NCI-H510A (cell line): Measurements from ENCODE around the gene AFF1.
"Not testable (repeated sequence)": the region's sequence is repeated elsewhere in the genome, so short reads cannot be mapped to it uniquely, and the experiment has no call there.

Experiments used
- DNase-seq: peaks from one replicate; lab custom pipeline; 2025; lab: John Stamatoyannopoulos, UW

Gene AFF1

DNA sequence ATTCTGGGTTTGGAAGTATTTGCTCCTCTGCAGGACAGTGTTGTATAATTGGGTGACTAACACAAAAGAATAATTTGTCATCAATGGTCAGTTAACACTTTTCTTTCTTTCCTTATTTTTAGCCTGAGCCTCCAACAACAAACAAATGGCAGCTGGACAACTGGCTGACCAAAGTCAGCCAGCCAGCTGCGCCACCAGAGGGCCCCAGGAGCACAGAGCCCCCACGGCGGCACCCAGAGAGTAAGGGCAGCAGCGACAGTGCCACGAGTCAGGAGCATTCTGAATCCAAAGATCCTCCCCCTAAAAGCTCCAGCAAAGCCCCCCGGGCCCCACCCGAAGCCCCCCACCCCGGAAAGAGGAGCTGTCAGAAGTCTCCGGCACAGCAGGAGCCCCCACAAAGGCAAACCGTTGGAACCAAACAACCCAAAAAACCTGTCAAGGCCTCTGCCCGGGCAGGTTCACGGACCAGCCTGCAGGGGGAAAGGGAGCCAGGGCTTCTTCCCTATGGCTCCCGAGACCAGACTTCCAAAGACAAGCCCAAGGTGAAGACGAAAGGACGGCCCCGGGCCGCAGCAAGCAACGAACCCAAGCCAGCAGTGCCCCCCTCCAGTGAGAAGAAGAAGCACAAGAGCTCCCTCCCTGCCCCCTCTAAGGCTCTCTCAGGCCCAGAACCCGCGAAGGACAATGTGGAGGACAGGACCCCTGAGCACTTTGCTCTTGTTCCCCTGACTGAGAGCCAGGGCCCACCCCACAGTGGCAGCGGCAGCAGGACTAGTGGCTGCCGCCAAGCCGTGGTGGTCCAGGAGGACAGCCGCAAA is 179.6 kb downstream of the AFF1 start:
- no peak for DNase-seq

DNA sequence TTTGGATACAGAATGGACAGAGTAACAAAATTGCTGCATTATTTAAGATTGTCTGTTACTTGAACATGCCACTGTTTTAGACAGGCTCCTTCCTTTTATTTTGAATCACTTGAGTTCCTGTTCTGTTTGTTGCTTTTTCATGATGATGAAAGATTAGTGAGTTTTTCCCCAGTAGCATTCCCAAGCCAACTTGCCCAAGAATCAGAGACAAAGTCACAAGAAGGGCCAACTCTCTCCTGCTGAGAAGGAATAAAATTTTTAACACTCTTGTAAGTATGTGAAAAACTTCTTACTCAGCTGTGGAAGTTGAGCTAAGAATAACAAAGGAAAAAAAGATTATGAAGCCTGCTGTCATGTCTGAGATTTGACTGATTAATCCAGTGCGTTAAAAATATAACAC is 181.4 kb downstream of the AFF1 start:
- no peak for DNase-seq

DNA sequence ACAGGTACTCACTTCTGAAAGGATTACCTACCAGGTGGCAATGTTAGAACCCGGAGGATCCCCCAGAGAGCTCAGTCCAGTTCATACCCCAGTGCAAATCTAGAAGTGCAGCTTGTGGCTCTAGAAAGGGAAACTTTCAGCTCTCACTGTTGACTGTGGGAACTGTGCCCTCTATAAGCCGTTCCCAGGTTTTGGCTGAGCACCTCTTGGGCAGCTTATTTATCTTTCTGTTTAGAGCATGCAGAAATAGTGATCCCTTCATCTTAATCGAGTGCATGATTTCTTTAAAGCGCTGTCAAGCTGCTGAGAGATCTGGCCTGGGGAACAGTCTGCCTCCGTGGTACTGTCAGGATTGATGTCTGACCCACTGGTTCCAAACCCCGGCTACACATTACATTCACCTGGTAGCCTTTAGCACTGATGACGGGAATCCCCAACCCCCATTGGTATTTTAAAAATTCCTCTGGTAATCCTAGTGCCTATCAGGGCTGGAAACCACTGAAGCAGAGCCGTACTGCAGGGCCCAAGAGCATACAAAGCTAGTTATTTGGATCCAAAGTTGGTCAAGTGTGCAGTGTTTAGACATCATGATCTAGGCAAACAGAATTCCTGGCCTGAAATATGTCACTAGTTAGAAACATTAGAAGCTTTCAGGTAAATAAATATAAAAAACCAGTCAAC is 182.4 kb downstream of the AFF1 start:
- no peak for DNase-seq

DNA sequence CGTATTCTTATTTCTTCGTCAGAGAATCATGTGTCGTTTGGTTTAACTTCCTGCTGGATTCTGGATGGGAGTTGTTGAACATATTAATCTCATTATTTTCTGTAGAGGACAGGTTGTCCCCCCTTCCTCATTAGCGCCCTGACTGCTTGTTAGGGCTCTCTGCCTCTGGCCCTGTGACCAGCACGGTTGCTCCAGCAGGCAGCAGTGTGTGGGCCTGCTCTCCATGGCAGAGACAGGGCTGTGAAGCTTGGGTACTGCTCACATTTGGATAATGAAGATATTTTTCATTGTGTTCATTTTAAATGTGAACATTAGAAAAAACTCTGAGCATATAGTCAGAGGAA is 182.9 kb downstream of the AFF1 start:
- DNase-seq: no peak

DNA sequence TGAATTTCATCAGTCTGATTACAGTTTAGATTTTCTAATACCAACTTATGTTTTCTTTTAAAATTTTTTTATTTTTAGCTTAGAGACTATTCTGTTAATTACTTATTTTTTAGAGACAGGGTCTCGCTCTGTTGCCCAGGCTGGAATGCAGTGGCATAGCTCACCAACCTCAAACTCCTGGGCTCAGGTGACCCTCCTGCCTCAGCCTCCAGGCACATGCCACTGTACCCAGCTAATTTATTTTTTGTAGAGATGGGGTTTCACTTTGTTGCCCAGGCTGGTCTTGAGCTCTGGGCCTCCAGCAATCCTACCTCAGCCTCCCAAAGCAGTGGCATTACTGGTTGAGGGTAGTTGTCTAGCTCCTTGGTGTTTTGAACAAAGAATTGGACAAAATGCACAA is 183.6 kb downstream of the AFF1 start:
- DNase-seq: no peak

DNA sequence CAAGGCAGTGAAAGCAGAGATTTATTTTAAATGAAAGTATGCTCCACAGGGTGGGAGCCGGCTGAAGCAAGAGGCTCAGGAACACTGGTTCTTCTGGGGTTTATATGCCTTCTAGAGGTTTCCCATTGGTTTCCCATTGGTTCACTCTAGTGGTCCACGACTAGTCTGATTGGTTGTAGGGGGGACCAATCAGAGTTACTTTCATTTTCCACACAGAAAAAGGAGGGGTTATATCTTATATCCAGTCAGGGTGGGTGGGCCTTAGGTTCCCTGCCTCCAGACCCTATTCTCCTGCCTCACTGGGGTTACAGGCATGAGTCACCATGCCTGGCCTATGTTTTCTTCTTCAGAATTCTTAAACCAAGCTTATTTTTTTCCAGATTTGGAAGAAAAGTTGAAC is 184.0 kb downstream of the AFF1 start:
- DNase-seq: peak; percentile 8

DNA sequence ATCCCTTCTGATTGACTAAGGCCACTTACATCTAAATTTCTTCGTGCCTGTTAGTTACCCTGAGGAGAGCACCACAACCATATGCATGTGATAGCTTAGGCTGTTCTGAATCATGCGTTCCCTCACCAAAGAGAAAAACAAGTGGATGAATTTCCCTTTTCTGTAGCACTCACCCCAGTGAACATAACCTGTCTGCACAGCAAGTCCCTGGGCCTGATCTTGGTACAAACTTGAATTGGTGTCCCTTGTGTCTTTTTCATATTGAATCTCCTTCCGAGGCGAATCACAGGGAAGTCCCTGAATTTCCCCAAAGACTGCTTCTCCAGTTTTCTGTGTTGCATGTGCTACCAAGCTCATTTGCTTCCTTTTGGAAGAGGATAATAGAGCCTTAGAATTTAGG is 185.2 kb downstream of the AFF1 start:
- no peak for DNase-seq

DNA sequence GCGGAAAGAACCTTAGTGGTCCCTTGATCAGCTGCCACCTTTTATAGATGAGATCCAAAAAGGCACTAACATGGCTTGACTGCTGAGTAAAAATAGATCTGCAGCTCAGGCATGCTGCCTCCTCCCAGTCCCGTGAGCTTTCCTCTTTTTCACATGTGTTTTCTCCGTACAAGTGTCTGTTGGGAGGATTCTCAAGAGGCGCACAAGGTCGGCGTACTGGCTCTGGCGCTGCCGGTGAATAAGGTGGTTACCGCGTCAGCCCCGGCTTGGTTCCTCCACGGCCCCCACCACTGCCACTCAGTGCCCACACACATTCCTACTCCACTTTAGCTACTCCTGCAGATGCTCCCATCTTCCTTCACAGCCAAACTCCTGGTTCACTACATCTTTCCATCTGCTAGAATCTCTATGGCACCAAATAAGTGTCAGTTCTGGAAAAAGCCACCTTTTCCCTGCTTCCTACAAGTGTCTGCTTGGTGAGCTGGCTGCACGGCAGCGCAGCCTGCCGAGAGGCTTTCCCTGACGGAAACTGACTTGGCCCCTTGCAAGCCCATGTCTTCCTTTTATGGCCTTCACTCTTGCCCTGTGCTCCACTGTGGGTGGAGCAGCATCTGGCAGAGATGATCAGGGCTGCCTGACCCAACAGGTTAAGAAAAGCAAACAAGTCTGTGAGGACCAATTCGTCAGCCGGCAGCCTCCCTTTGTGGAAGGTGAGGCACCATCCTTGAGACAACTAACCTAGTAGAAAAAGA is 185.8 kb downstream of the AFF1 start:
- DNase-seq: peak; percentile 75

DNA sequence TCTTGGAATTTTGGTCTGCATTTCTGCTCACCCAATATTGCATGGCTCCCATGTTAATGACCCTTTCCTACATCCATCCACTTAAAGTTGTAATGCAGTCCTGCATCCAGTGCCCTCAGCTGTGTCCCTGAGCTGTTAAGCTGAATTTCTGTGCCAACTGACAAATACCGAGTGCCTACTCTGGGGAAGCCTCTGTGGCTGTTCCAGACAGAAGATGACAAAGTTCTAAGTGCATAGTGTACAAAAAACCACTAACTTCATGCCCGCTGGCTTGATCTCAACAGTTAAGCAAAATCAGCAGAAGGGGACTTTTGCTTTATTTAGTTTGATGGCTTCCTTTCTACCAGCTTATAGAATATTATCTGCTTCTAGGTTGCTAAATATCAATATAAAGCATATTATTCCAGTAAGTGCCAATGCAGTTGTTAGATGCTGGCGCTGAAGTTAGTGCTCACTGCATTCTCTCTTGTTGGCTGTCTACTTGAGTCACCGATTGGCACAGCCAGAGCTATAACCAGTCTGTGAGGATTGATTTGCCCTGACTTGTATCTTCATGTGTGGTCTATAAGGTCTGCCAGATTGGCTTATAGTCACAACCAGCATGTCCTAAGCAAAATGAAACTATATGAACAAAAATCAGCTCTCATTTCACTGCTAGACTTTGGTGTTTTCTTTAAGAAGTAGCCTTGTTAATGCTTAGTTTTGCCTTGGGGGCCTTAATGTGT is 186.7 kb downstream of the AFF1 start:
- no peak for DNase-seq

DNA sequence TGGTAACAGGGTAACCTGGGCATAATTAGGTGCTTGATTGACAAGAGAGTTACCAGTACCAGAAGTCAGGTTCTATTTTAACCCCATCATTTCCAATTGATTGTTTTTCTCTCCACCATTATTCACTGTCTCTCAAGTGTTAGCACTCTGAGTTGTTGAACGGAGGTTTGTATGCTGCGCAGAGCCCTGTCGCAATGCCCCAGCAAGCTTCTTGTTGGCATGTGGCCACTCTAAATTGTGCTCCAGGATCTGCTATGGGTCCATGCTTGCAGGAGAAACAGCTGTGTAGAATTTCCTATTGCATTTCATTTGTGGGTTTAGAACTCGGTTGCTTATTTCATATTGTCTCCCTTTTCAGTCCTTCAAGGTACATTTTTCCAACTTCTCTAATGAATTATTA is 187.4 kb downstream of the AFF1 start:
- peak; percentile 21 for DNase-seq

DNA sequence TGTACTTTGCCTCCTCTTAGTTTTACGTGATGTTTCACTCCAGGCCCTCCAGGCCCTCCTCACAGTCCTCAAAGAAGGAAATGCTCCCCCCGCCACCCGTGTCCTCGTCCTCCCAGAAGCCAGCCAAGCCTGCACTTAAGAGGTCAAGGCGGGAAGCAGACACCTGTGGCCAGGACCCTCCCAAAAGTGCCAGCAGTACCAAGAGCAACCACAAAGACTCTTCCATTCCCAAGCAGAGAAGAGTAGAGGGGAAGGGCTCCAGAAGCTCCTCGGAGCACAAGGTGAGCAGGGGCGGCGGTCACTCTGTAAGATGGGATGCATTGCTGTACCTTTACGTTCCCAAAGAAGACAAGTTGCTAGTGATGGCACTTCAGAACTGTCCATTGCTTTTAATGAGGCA is 191.2 kb downstream of the AFF1 start:
- no peak for DNase-seq

DNA sequence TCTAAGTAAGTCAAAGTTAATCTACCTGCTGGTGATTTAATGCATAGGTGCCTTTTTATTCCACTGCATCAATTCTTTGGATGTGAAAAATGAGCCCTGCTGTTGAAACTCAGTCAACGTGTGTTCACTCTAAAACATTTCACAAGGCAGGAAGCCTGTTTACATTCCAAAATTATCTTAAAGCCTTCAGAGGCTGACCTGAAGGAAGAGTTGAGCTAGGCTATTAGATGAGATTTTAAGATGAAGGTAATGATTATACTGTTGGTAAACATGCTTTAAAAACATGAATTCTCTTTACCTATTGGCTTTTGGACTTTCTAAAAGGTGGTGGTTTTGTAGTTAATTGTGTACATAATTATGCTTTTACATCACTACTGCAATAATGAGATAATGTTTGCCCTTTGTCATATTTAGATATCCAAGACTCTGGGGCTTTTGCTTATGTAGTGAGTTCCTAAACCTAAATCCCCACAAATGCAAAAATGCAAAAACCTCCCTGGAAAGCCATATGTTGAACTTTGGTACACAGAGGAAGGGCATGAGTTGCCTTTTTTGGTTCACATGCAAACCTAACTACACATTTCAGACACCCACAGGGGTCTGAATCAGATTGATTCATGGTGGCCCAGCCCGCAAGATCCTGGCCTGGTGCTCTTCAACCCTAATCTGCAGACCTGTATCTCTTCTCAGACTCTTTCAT is 193.3 kb downstream of the AFF1 start:
- no peak for DNase-seq

DNA sequence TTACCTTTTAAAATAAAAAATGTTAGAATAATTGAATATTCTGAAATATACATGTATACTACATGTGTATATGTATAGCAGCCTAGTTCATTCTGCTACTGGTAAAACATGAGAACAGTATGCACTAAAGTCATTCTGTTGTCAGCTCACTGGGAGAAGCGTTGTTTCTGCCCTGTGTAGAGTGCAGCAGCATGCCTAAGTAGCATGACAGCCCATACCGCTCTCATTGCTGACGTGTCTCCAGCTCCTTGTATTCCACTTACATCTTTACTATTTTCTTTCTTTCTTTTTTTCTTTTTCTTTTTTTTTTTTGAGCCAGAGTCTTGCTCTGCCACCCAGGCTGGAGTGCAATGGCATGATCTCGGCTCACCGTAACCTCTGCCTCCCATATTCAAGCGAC is 194.9 kb downstream of the AFF1 start:
- no peak for DNase-seq

DNA sequence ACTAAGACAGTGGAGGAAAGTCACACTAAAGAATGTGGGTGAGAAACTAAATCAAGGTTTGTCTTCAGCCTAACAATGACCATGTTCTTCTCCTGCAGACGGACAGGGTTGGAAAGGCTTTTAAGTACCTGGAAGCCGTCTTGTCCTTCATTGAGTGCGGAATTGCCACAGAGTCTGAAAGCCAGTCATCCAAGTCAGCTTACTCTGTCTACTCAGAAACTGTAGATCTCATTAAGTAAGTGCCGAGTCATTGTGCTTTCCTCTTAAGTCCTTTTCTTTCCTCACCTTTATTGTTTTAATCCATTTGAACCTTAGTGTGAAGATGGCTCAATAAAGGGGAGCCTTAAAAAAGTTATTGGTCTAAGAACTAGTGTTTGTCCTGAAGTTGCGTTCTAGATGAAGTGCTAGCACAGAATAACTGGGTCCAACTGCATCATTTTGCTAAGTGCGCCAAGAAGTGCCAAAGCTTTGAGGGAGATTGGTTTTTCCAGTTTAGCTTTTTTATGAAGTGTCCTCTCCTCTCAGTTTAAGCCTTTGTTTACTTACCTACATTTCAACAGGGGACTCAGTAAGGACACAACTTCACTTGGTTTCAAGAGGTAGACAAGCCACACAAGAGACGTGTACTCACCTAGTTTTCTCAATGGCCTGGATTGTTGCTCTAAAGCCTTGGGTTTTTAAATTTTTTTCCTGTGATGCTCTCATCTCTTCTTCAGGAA is 196.3 kb downstream of the AFF1 start:
- DNase-seq: no peak

DNA sequence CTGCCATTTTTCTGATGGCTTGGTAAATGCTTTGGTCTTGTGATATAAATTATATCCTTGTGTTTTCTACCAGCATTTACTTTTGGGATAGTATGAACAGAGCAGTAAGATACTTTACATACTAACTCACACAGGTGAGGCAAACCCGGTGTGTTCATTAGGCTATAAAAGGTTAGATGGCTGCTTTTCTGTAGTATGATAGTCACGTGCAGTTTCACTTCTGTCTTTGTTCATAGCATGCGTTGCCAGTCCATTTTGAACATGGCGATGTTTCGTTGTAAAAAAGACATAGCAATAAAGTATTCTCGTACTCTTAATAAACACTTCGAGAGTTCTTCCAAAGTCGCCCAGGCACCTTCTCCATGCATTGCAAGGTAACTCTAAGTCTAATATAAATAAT is 197.2 kb downstream of the AFF1 start:
- DNase-seq: no peak

DNA sequence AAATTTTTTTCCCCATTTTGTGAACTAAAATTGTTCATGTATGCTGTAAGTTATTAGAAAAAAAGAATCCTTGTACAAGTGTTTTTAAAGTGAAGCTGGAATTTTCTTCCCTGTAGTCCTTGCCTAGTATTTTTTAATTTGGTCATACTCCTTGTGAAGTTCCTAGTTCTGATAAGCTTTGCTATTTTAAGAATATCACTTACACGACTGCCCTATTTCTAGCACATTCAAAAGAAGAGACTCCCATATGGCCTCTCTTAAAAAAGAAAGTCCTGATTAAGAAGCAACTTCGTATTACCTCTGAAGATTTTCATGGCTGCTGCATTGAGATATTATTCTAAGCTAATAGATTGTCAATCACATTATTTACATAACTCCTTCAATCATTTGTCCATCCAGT is 198.4 kb downstream of the AFF1 start:
- DNase-seq: no peak

DNA sequence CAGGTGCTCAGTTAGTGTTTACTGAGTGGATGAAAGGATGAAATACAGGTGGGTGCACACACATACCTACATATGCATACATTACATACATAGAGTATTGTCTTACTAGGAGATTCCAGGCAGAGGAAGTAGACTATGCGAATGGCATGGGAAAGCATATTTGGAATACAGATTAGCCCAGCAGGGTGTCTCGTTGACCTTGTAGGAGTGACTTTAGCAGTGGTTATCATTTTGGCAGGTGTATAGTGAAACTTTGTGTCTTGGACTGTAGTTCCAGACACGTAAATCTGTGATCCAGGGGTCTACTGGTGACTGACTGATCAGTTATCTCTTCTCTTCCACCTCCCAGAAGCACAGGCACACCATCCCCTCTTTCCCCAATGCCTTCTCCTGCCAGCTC is 199.3 kb downstream of the AFF1 start:
- DNase-seq: no peak

DNA sequence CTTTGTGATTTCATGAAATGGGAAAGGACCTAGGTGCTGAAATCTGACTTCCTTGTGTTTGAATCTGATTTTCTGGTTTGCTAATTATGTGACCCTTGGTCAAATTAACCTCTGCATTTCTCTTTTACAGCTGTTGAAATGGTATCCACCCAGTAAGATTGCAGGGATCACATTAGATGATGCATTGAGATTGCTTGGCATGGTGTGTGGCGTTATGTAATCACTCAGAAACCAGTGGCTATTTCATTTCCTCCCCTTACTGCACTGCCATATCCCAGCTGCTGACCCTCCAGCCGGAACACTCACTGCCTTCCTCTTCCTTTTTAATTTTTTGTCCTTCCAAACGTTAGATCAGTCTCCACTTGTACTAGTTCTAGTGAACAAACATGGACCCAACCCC is 206.6 kb downstream of the AFF1 start:
- DNase-seq: no peak

DNA sequence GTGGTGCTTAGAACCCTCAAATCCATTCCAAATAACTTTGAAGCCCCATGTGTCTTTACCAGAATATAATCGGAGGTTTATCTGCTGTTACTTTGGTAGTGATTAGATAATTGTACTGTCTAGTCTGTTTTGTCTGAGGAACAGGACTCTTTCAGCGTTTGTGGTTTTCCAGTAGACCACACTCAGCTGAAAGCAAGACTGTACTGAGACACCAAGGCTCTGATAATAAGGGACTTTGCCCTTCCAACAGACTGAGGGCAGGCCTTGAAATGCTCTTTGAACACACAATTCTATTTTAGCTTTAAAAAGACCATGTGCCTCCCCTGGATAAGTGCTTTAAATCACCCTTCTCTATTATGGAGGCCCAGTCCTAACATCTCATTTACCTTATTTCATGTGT is 209.5 kb downstream of the AFF1 start:
- no peak for DNase-seq

DNA sequence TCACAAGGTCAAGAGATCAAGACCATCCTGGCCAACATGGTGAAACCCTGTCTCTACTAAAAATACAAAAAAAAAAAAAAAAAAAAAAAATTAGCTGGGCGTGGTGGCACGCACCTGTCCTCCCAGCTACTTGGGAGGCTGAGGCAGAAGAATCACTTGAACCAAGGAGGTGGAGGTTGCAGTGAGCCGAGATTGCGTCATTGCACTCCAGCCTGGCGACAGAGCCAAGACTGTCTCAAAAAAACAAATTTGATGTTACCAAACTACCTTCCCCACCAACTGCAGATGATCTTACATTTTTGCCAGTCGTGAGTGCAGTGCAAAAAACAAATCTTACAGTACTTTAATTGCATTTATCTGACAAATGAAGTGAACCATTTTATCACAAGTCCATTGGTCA is 211.1 kb downstream of the AFF1 start:
- not testable (repeated sequence) for DNase-seq

DNA sequence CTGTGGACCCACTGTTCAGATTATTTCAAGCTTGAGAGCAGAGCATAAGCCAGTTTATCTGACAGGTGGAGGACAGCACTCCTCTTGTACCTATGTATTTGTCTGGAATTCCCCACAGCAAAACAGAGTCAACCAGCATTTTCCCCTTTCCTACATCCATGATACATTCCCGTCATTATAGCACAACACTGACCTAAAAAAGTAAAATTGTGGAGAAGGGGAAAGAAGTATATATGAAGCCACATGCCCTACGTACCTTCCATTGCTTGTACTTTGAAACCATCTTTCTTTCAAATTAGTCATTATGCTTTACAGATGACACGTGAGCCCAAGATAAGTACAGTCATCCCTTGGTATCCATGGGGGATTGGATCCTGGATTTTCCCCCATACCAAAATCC is 212.3 kb downstream of the AFF1 start:
- DNase-seq: no peak
